B cell (primary cell): Measurements from ENCODE around the gene TMEM170B. TPM values are rescaled to one million over a fixed set of nuclear protein-coding genes. Genes with fewer than 3 reads are reported as not detected.

Experiments used
- ATAC-seq: fragments of 200-7000 bp; cut with Tn5 transposase; one replicate; pipeline ENCODE4 v1.10.0; 2021; ENCODE audit warnings: low read depth, mild to moderate bottlenecking, moderate number of reproducible peaks, moderate library complexity
- CTCF ChIA-PET: fragments of 350-600 bp; sonication (Branson Sonifier 250); formaldehyde crosslinking; loops from one replicate; lab custom pipeline; 2021; ENCODE audit warnings: antibody characterized with exemption, inconsistent platforms; lab: Charles Lee
- POLR2A ChIA-PET: fragments of 350-600 bp; sonication (Branson Sonifier 250); formaldehyde crosslinking; loops from one replicate; lab custom pipeline; 2021; ENCODE audit warnings: antibody characterized with exemption; lab: Charles Lee
- DNase-seq: peaks from one replicate; pipeline ENCODE4 v3.0.0; 2013
- H2AFZ ChIP-seq: 2 replicates; pipeline ENCODE4 v1.6.1; 2012; ENCODE audit warnings: mild to moderate bottlenecking, low read depth, low read length; ENCODE audit not compliant: insufficient read depth, poor library complexity, severe bottlenecking
- H3K27ac ChIP-seq, 2 donors: 1 replicate in 1 of 2; 2 replicates in 1 of 2; pipeline ENCODE4 v1.5.1; 2012 to 2013; ENCODE audit warnings: low read length in 2 of 2, mild to moderate bottlenecking in 2 of 2, moderate library complexity in 1 of 2
- H3K27me3 ChIP-seq, 4 experiments: fragments of 200-600 bp in 1 of 4; sonication (generic) in 1 of 4; replicated peaks in 1 of 4; 1 replicate in 2 of 4; 2 replicates in 2 of 4; pipeline versions ENCODE4 v1.6.1 to v1.7.0; 2013 to 2016; ENCODE audit warnings: low read length in 3 of 4, mild to moderate bottlenecking in 2 of 4, mixed read lengths in 1 of 4, moderate library complexity in 1 of 4; ENCODE audit not compliant: insufficient read depth in 4 of 4, control insufficient read depth in 3 of 4; ENCODE audit errors: control extremely low read depth in 1 of 4
- H3K36me3 ChIP-seq, 2 experiments: replicated peaks in 1 of 2; 1 replicate in 1 of 2; 2 replicates in 1 of 2; pipeline versions ENCODE4 v1.6.1 to v1.7.1; 2013; ENCODE audit warnings: low read length in 1 of 2; ENCODE audit not compliant: insufficient read depth in 2 of 2, control insufficient read depth in 1 of 2; ENCODE audit errors: control extremely low read depth in 1 of 2, extremely low read depth in 1 of 2
- H3K4me1 ChIP-seq, 2 donors: fragments of 200-600 bp in 1 of 2; sonication (generic) in 1 of 2; 1 replicate in 1 of 2; 2 replicates in 1 of 2; pipeline versions ENCODE4 v1.5.1 to v1.6.1; 2013 to 2017; ENCODE audit warnings: low read length in 2 of 2; ENCODE audit not compliant: control insufficient read depth in 2 of 2, insufficient read depth in 2 of 2
- H3K4me2 ChIP-seq: replicated peaks from 2 replicates; pipeline ENCODE3; 2012; ENCODE audit warnings: mild to moderate bottlenecking, low read depth, low read length; ENCODE audit not compliant: poor library complexity, severe bottlenecking
- H3K4me3 ChIP-seq, 5 experiments: fragments of 200-600 bp in 1 of 5; sonication (generic) in 1 of 5; 1 replicate in 3 of 5; 2 replicates in 2 of 5; pipeline versions ENCODE4 v1.5.1 to v1.7.0; 2011 to 2016; ENCODE audit warnings: low read length in 4 of 5, mild to moderate bottlenecking in 4 of 5, low read depth in 2 of 5, control low read depth in 1 of 5, moderate library complexity in 1 of 5; ENCODE audit not compliant: insufficient read depth in 1 of 5; ENCODE audit errors: control extremely low read depth in 1 of 5, extremely low read depth in 1 of 5
- H3K79me2 ChIP-seq: fragments of 200-600 bp; sonication (generic); one replicate; pipeline ENCODE4 v1.6.0; 2016; ENCODE audit warnings: low read length; ENCODE audit not compliant: control insufficient read depth, insufficient read depth
- H3K9ac ChIP-seq: fragments of 200-600 bp; sonication (generic); 2 replicates; pipeline ENCODE4 v1.6.1; 2017; ENCODE audit warnings: mild to moderate bottlenecking, low read length, moderate library complexity
- H3K9me3 ChIP-seq, 3 donors: one replicate each; pipeline versions ENCODE4 v1.6.1 to v1.7.1; 2013; ENCODE audit warnings: low read length in 2 of 3; ENCODE audit not compliant: control insufficient read depth in 2 of 3, insufficient read depth in 1 of 3; ENCODE audit errors: control extremely low read depth in 1 of 3
- H4K20me1 ChIP-seq: 2 replicates; pipeline ENCODE4 v1.6.0; 2012; ENCODE audit warnings: mild to moderate bottlenecking, low read length; ENCODE audit not compliant: insufficient read depth, control insufficient read depth, poor library complexity, severe bottlenecking
- H3K27ac Mint-ChIP-seq: one replicate; pipeline ENCODE4 v1.8.0; 2021; ENCODE audit warnings: mixed read lengths
- H3K27me3 Mint-ChIP-seq: one replicate; pipeline ENCODE4 v1.8.0; 2021; ENCODE audit warnings: mixed read lengths
- H3K4me1 Mint-ChIP-seq: one replicate; pipeline ENCODE4 v1.8.0; 2021; ENCODE audit warnings: mixed read lengths
- H3K4me3 Mint-ChIP-seq: one replicate; pipeline ENCODE4 v1.8.0; 2021; ENCODE audit warnings: mixed read lengths
- H3K9me3 Mint-ChIP-seq: one replicate; pipeline ENCODE4 v1.8.0; 2022; ENCODE audit warnings: mixed read lengths; ENCODE audit not compliant: insufficient read depth
- EZH2 ChIP-seq: IDR thresholded peaks from 2 replicates; pipeline ENCODE4 v1.6.1; 2012; ENCODE audit warnings: borderline replicate concordance, low read depth, mild to moderate bottlenecking, moderate library complexity, low read length; ENCODE audit not compliant: insufficient read depth, poor library complexity, severe bottlenecking
- WGBS: methylation state at CpG from one replicate; pipeline ENCODE4 v1.1.5; 2013; ENCODE audit warnings: missing lambda C conversion rate; ENCODE audit not compliant: insufficient coverage; 5-methylcytosine and 5-hydroxymethylcytosine counted together
- intact Hi-C: fragments of 100-400 bp; cut with micrococcal nuclease; formaldehyde crosslinking; loops from one replicate; pipeline ENCODE4 v1.10.0; 2022
- polyA plus RNA-seq: library from polyadenylated mRNA; depleted of rRNA; stranded (reverse); fragments of >200 nt; gene quantifications from 2 replicates; pipeline ENCODE4 v1.2.3, GENCODE V29; 2012
- total RNA-seq, 2 donors: library from RNA; stranded (reverse); fragments of 120-200 nt in 1 of 2; gene quantifications; 1 replicate in 1 of 2; 2 replicates in 1 of 2; pipeline versions ENCODE4 v1.2.3 to v1.2.4, GENCODE V29; 2013 to 2022
- TF ChIP-seq, protein P1 (sequence below): fragments of 200-600 bp; IDR thresholded peaks from one replicate; pipeline ENCODE4 v1.8.0; 2022; ENCODE audit warnings: antibody characterized with exemption, mild to moderate bottlenecking

Gene TMEM170B
- total and polyA plus RNA-seq, 2 donors (not counting 1 experiment from before 2014, with no cell fraction given), result 0.64 to 3.4 TPM

- no peaks in the 10 kb centered on the region for H3K27me3 ChIP-seq
- Mint-ChIP-seq H3K9me3 (no peaks in the 10 kb centered on the region), H3K4me3 (no peak overlapping the region), H3K4me1 (peaks cover 16% of the 10 kb centered on the region), H3K27me3 (no peaks in the 10 kb centered on the region), H3K27ac (no peak overlapping the region)
- peaks cover 12 to 16% of the 10 kb centered on the region in 2 donors for H3K4me1 ChIP-seq
- ChIA-PET CTCF (interaction anchor here (1.4 to 11.1 kb wide), 3 partner anchors 9 to 356 kb away, joined by 4 to 334 read pairs (median 8); no protein-coding TSS in a partner anchor), POLR2A (interaction anchor here (0.6 kb wide), 2 partner anchors 95 to 328 kb away, joined by 3 read pairs; no protein-coding TSS in a partner anchor)
- no peak overlapping the region for H3K9ac ChIP-seq
- intact Hi-C loops, result no loop called here
- no peak overlapping the region for H3K4me3 ChIP-seq
- no peak overlapping the region for H2AFZ ChIP-seq
- H4K20me1 ChIP-seq, result no peaks in the 10 kb centered on the region
- TF ChIP-seq EZH2, result no peak
- TF ChIP-seq, protein P1, sequence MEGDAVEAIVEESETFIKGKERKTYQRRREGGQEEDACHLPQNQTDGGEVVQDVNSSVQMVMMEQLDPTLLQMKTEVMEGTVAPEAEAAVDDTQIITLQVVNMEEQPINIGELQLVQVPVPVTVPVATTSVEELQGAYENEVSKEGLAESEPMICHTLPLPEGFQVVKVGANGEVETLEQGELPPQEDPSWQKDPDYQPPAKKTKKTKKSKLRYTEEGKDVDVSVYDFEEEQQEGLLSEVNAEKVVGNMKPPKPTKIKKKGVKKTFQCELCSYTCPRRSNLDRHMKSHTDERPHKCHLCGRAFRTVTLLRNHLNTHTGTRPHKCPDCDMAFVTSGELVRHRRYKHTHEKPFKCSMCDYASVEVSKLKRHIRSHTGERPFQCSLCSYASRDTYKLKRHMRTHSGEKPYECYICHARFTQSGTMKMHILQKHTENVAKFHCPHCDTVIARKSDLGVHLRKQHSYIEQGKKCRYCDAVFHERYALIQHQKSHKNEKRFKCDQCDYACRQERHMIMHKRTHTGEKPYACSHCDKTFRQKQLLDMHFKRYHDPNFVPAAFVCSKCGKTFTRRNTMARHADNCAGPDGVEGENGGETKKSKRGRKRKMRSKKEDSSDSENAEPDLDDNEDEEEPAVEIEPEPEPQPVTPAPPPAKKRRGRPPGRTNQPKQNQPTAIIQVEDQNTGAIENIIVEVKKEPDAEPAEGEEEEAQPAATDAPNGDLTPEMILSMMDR, result no peak
- H3K4me2 ChIP-seq, result no peak overlapping the region
- peaks cover 9% of the 10 kb centered on the region for H3K79me2 ChIP-seq
- WGBS, result 88% methylated on average over 2 of the region's 2 CpGs
- no peak overlapping the region for H3K27ac ChIP-seq
- no peak for DNase-seq
- H3K36me3 ChIP-seq, result no peaks in the 10 kb centered on the region
- ATAC-seq, result no peak
- H3K9me3 ChIP-seq, result no peaks in the 10 kb centered on the region
These were observed 37.5 kb upstream of the TMEM170B start for GRCh38 chr6:11500008-11500407.

DNA sequence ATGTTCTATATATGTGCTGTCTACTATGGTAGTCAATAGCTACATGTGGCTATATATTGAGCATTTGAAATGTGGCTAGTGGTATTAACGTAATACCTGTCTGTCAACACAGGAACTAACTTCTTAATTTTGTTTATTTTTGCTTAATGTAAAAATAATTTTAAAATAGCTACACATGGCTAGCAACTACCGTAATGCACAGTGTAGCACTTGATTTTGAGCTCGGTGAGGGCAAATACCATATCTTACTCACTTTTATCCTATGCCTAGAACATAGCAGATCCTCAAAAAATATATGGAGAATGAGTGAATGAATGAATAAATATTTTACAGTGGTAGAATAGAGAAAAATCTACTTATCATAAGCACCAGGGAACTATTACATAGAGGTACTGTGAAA is 28.1 kb upstream of the TMEM170B start:
- H2AFZ ChIP-seq, result no peak overlapping the region
- ChIA-PET POLR2A (no interaction called here), CTCF (interaction anchor here (1.1 to 2.0 kb wide), 5 partner anchors 9 to 365 kb away, joined by 3 to 14 read pairs (median 4); no protein-coding TSS in a partner anchor)
- H3K4me3 ChIP-seq, result no peak overlapping the region
- H3K4me2 ChIP-seq, result no peak overlapping the region
- no peak for TF ChIP-seq EZH2
- TF ChIP-seq, protein P1, result no peak
- H3K27me3 ChIP-seq, result no peaks in the 10 kb centered on the region
- no peaks in the 10 kb centered on the region for H3K9me3 Mint-ChIP-seq
- no CpG with 5 or more reads among the region's 3 CpGs for WGBS
- no peaks in the 10 kb centered on the region for H4K20me1 ChIP-seq
- no peaks in the 10 kb centered on the region for H3K27me3 Mint-ChIP-seq
- no peak overlapping the region for H3K9ac ChIP-seq
- peaks cover 10% of the 10 kb centered on the region for H3K4me1 Mint-ChIP-seq
- intact Hi-C loops, result no loop called here
- H3K4me1 ChIP-seq, result peaks cover 5 to 7% of the 10 kb centered on the region in 2 donors
- no peak overlapping the region for H3K27ac Mint-ChIP-seq
- DNase-seq (no peak), ATAC-seq (no peak)
- H3K36me3 ChIP-seq, result no peaks in the 10 kb centered on the region
- H3K27ac ChIP-seq, result no peak overlapping the region
- H3K9me3 ChIP-seq, result no peaks in the 10 kb centered on the region
- no peak overlapping the region for H3K4me3 Mint-ChIP-seq
- no peaks in the 10 kb centered on the region for H3K79me2 ChIP-seq
